ENCODE data around the gene SWSAP1. TPM values are rescaled to one million over a fixed set of nuclear protein-coding genes. Genes with fewer than 3 reads are reported as not detected.

The SWSAP1 gene
- total and polyA plus RNA-seq, 2 of the 8 experiments (the other 6 are each of a cell fraction or from before 2014, with no cell fraction given), result 3.1 to 5.2 TPM

DNA sequence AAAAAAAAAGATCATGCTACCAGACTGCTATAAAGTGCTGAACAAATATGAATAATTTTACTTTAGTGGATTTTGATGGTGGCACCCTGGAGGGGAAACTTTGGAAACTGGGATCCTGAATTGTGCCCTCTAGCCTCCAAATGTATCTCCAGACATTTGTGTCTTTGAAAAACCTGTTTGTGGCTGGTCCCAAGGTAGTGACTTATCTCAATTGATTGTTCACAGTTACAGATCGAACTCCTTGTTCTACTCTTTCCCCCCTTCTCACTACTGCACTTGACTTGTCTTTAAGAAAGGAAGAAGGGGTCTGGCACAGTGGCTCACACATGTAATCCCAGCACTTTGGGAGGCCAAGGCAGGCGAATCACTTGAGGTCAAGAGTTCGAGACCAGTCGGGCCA lies 34.1 kb downstream of the SWSAP1 start:
- H3K27me3 ChIP-seq (replicated peaks in 1 of 4; ENCODE audit: control insufficient read depth in 3 of 4, extremely low read depth in 1 of 4, insufficient read depth in 3 of 4, low read length in 3 of 4), result no peaks in the 10 kb centered on the region
- POLR2A ChIA-PET (ENCODE audit: partially characterized antibody), result interaction anchor here (1.0 to 3.9 kb wide), 3 partner anchors 9 to 27 kb away, joined by 3 to 22 read pairs (median 3); partner anchors contain the start of genes ODAD3, PRKCSH and RGL3

More for the DNA sequence above, 34.1 kb downstream of the SWSAP1 start:
- Histone ChIP-seq H3K18ac (ENCODE audit: extremely low read depth, low read length) (no peak overlapping the region), H3K23me2 (ENCODE audit: low read depth, low read length) (peaks cover 1% of the 10 kb centered on the region; the same call in 1 of the 2 replicates), H2BK12ac (ENCODE audit: low read depth, low read length) (no peak overlapping the region), H4K5ac (ENCODE audit: insufficient read length, low read depth, low read length) (no peak overlapping the region), H3K27ac (ENCODE audit: low read depth, low read length) (no peak overlapping the region), H4K91ac (replicated peaks; ENCODE audit: insufficient read length, low read length) (no peak overlapping the region), H4K20me1 (replicated peaks in 1 of 2; ENCODE audit: control insufficient read depth in 1 of 2, insufficient read depth in 2 of 2, low read length in 2 of 2) (peaks cover 0 to 2% of the 10 kb centered on the region in 2 experiments), H3K79me1 (ENCODE audit: low read depth, low read length) (no peaks in the 10 kb centered on the region), H2BK5ac (ENCODE audit: low read depth, low read length) (no peak overlapping the region), H3K36me3 (ENCODE audit: control insufficient read depth in 2 of 4, insufficient read depth in 4 of 4, low read length in 3 of 4) (peaks cover 0 to 10% (median 1%) of the 10 kb centered on the region in 4 experiments; a peak in 5 of 8 replicates), H2BK20ac (ENCODE audit: low read length) (no peak overlapping the region), H4K8ac (ENCODE audit: extremely low read depth, insufficient read depth, low read length) (no peak overlapping the region), H3K4me3 (ENCODE audit: extremely low read depth in 1 of 4, insufficient read depth in 2 of 4, low read depth in 3 of 4, low read length in 4 of 4) (no peak overlapping the region), H2AK5ac (ENCODE audit: low read depth, low read length) (no peak overlapping the region), H3K4ac (replicated peaks; ENCODE audit: insufficient read length, low read depth, low read length) (no peak overlapping the region), H3K79me2 (ENCODE audit: control insufficient read depth in 1 of 2, insufficient read depth in 2 of 2, low read length in 2 of 2) (no peaks in the 10 kb centered on the region), H2BK120ac (replicated peaks; ENCODE audit: low read depth, low read length) (no peak overlapping the region), H3K14ac (ENCODE audit: insufficient read length) (no peak overlapping the region), H3K9ac (replicated peaks in 1 of 4; ENCODE audit: extremely low read depth in 1 of 4, low read depth in 3 of 4, low read length in 3 of 4) (no peak overlapping the region), H3K23ac (ENCODE audit: insufficient read length) (no peak overlapping the region), H3K4me2 (ENCODE audit: insufficient read depth in 1 of 2, low read depth in 2 of 2, low read length in 2 of 2) (no peak overlapping the region), H3K9me3 (ENCODE audit: insufficient read depth in 2 of 2, low read depth in 1 of 2, low read length in 1 of 2) (no peaks in the 10 kb centered on the region), H3K56ac (replicated peaks; ENCODE audit: insufficient read length, low read depth, low read length) (no peak overlapping the region), H2AFZ (ENCODE audit: low read length) (no peak overlapping the region), H2BK15ac (ENCODE audit: low read length) (no peak overlapping the region), H3K4me1 (replicated peaks in 1 of 4; ENCODE audit: control insufficient read depth in 3 of 4, insufficient read depth in 4 of 4, low read length in 3 of 4) (peaks cover 0 to 6% (median under 1%) of the 10 kb centered on the region in 4 experiments; a peak in 4 of 7 replicates)
- CTCF ChIA-PET (ENCODE audit: partially characterized antibody), result interaction anchor here (0.6 to 4.4 kb wide), 4 partner anchors 24 to 682 kb away, joined by 3 to 69 read pairs (median 3); partner anchors contain the start of gene EPOR
- DNase-seq (ENCODE audit: low read depth in 1 of 2, low spot score in 2 of 2) (no peak), FAIRE-seq (no peak)
- 90% methylated on average over 4 of the region's 4 CpGs; no CpG with 5 or more reads in 1 of the 2 experiments for WGBS, 2 experiments (ENCODE audit: extremely low coverage in 1 of 2, insufficient coverage in 1 of 2, insufficient read length in 1 of 2, insufficient replicate concordance in 2 of 2, low coverage in 1 of 2, low lambda C conversion rate in 2 of 2, missing lambda C conversion rate in 1 of 2)
- no peak for TF ChIP-seq RFX5 (IDR thresholded peaks at IDR 0.05; ENCODE audit: borderline replicate concordance, low read depth, low read length)
- no peak for TF ChIP-seq FOSL1 (IDR thresholded peaks at IDR 0.05; ENCODE audit: insufficient read depth, low read depth, low read length)
- no peak for TF ChIP-seq EP300 (IDR thresholded peaks at IDR 0.05; ENCODE audit: borderline replicate concordance in 1 of 2, low read depth in 2 of 2, low read length in 2 of 2)
- TF ChIP-seq JUND (IDR thresholded peaks at IDR 0.05; ENCODE audit: low read length), result no peak
- no peak for TF ChIP-seq POLR2A (IDR thresholded peaks at IDR 0.05; ENCODE audit: control extremely low read depth in 1 of 2, low read depth in 2 of 2, low read length in 2 of 2)
- TF ChIP-seq POU5F1 (IDR thresholded peaks at IDR 0.05; ENCODE audit: low read depth, low read length), result no peak
